Glutamatergic neuron (in vitro differentiated cells): ENCODE measurements around the gene PAH. TPM values are rescaled to one million over a fixed set of nuclear protein-coding genes. Genes with fewer than 3 reads are reported as not detected.
A peak's percentile ranks its signal among the peaks of the same experiment; 100 is the strongest.
"Not testable (repeated sequence)": the region's sequence is repeated elsewhere in the genome, so short reads cannot be mapped to it uniquely, and the experiment has no call there.

ENCODE experiments used
- DNase-seq: peaks from one replicate; pipeline ENCODE4 v3.0.0; 2022
- H3K27ac Mint-ChIP-seq: one replicate; pipeline ENCODE4 v1.8.0; 2020; ENCODE audit warnings: mild to moderate bottlenecking, mixed read lengths, inconsistent platforms; ENCODE audit not compliant: unreplicated experiment
- H3K27me3 Mint-ChIP-seq: one replicate; pipeline ENCODE4 v1.8.0; 2020; ENCODE audit warnings: mild to moderate bottlenecking, moderate library complexity, mixed read lengths, inconsistent platforms; ENCODE audit not compliant: unreplicated experiment
- H3K36me3 Mint-ChIP-seq: one replicate; pipeline ENCODE4 v1.8.0; 2020; ENCODE audit warnings: mild to moderate bottlenecking, mixed read lengths, inconsistent platforms; ENCODE audit not compliant: unreplicated experiment
- H3K4me1 Mint-ChIP-seq: one replicate; pipeline ENCODE4 v1.8.0; 2020; ENCODE audit warnings: mild to moderate bottlenecking, low read depth, mixed read lengths, inconsistent platforms; ENCODE audit not compliant: unreplicated experiment
- H3K4me3 Mint-ChIP-seq: one replicate; pipeline ENCODE4 v1.8.0; 2020; ENCODE audit warnings: mild to moderate bottlenecking, mixed read lengths, inconsistent platforms; ENCODE audit not compliant: unreplicated experiment
- H3K9me3 Mint-ChIP-seq: one replicate; pipeline ENCODE4 v1.8.0; 2020; ENCODE audit warnings: mild to moderate bottlenecking, moderate library complexity, mixed read lengths, inconsistent platforms; ENCODE audit not compliant: unreplicated experiment
- CTCF ChIP-seq: fragments of 200-600 bp; sonication (generic); IDR thresholded peaks from one replicate; pipeline ENCODE4 v1.5.0; 2021; ENCODE audit not compliant: partially characterized antibody, unreplicated experiment
- total RNA-seq: library from RNA; stranded (reverse); fragmentation: NEBNext Ultra II Directional; extraction: Animal tissue kit (Norgen Biotek cat#: 25700); gene quantifications from one replicate; pipeline ENCODE4 v1.2.1, GENCODE V29; 2021; ENCODE audit not compliant: unreplicated experiment

PAH gene
- total RNA-seq, 1 donor from 2014 or later: not detected

- DNase-seq: no peak
- Mint-ChIP-seq H3K36me3 (no peaks in the 10 kb centered on the region), H3K27me3 (peaks cover 4% of the 10 kb centered on the region), H3K9me3 (peaks cover 2% of the 10 kb centered on the region), H3K4me1 (no peaks in the 10 kb centered on the region), H3K27ac (no peak overlapping the region), H3K4me3 (no peak overlapping the region)
- TF ChIP-seq CTCF: no peak
Observed at GRCh38 chr12:102848832-102849231, 68.2 kb downstream of the PAH start.

- H3K4me1 Mint-ChIP-seq: no peaks in the 10 kb centered on the region
- no peak for DNase-seq
- no peak overlapping the region for H3K27ac Mint-ChIP-seq
- peaks cover 4% of the 10 kb centered on the region for H3K27me3 Mint-ChIP-seq
- no peaks in the 10 kb centered on the region for H3K36me3 Mint-ChIP-seq
- peaks cover 2% of the 10 kb centered on the region for H3K9me3 Mint-ChIP-seq
- no peak for TF ChIP-seq CTCF
- H3K4me3 Mint-ChIP-seq: no peak overlapping the region
Observed at GRCh38 chr12:102847131-102847530, 69.9 kb downstream of the PAH start.

- Mint-ChIP-seq H3K27me3 (no peaks in the 10 kb centered on the region), H3K4me1 (no peaks in the 10 kb centered on the region), H3K36me3 (no peaks in the 10 kb centered on the region), H3K4me3 (no peak overlapping the region), H3K27ac (no peak overlapping the region), H3K9me3 (peaks cover 3% of the 10 kb centered on the region)
- DNase-seq: no peak
- no peak for TF ChIP-seq CTCF
Observed at GRCh38 chr12:102833687-102834441, 83.2 kb downstream of the PAH start.

- peak overlapping the region; percentile 68 for H3K27ac Mint-ChIP-seq
- H3K9me3 Mint-ChIP-seq, H3K27me3 Mint-ChIP-seq, H3K4me3 Mint-ChIP-seq, DNase-seq, H3K4me1 Mint-ChIP-seq, H3K36me3 Mint-ChIP-seq: not testable (repeated sequence)
Observed at GRCh38 chr12:102832826-102833225, 84.2 kb downstream of the PAH start.

- Mint-ChIP-seq H3K27ac (no peak overlapping the region), H3K4me1 (peaks cover 6% of the 10 kb centered on the region), H3K36me3 (no peaks in the 10 kb centered on the region), H3K4me3 (peak overlapping the region; percentile 74), H3K27me3 (peaks cover 14% of the 10 kb centered on the region), H3K9me3 (no peaks in the 10 kb centered on the region)
- DNase-seq: peak; percentile 25
- TF ChIP-seq CTCF: no peak
Observed at GRCh38 chr12:102824218-102824835, 92.7 kb downstream of the PAH start.
